Ovary (tissue), 3 donors: Measurements from ENCODE around the gene MAPKAPK5.

ENCODE experiments used
- CTCF ChIP-seq, 3 donors: fragments of 450-650 bp in 2 of 3; fragments of 200-600 bp in 1 of 3; IDR thresholded peaks; one replicate each; pipeline versions ENCODE4 v1.5.1 to v1.8.0; 2016 to 2022; ENCODE audit warnings: antibody characterized with exemption in 3 of 3, mild to moderate bottlenecking in 1 of 3
- EP300 ChIP-seq: sonication (generic); formaldehyde crosslinking; IDR thresholded peaks from one replicate; pipeline ENCODE4 v1.6.1; 2017; ENCODE audit warnings: antibody characterized with exemption
- POLR2A ChIP-seq: fragments of 450-650 bp; IDR thresholded peaks from one replicate; pipeline ENCODE4 v1.6.1; 2017; ENCODE audit warnings: antibody characterized with exemption, mild to moderate bottlenecking, moderate library complexity
- donor health status: DM: no; HTN: no; CAD: no.

GRCh38 chr12:111842556-111843396 lies 748 bp downstream of the MAPKAPK5 start:
- TF ChIP-seq CTCF (IDR thresholded peaks at IDR 0.05) (no peak), EP300 (no peak), POLR2A (no peak)
